K562 (cell line): ENCODE results near the gene SLC1A7.

Source experiments
- DNMT1 ChIP-seq: fragments of 450-650 bp; IDR thresholded peaks from 2 replicates; pipeline ENCODE4 v1.6.1; 2016; ENCODE audit warnings: antibody characterized with exemption, mild to moderate bottlenecking
- SRSF3 ChIP-seq: fragments of 200-400 bp; formaldehyde crosslinking; IDR thresholded peaks from 2 replicates; pipeline ENCODE4 v1.6.1; 2016; ENCODE audit warnings: mild to moderate bottlenecking, low read length, moderate library complexity; ENCODE audit not compliant: insufficient read depth

GRCh38 chr1:53134961-53135734 is 7.3 kb downstream of the SLC1A7 start:
- TF ChIP-seq DNMT1 (no peak), SRSF3 (no peak)
